Calu3 (cell line): Measurements from ENCODE around the gene C4orf54. TPM values are rescaled to one million over a fixed set of nuclear protein-coding genes. Genes with fewer than 3 reads are reported as not detected.

Experiments used
- BruUV-seq: library from RNA; stranded (reverse); fragments of 400-500 nt; replicated peaks from 2 replicates; lab custom pipeline; 2021; lab: Mats Ljungman, UMichigan
- CTCF ChIA-PET: fragments of 300-600 bp; sonication (Branson Sonifier 250); formaldehyde crosslinking; loops from one replicate; lab custom pipeline; 2022; ENCODE audit warnings: antibody characterized with exemption; lab: Charles Lee
- DNase-seq: peaks from one replicate; pipeline ENCODE4 v3.0.0; 2022
- H3K27ac Mint-ChIP-seq: one replicate; pipeline ENCODE4 v1.8.0; 2022; ENCODE audit warnings: mixed read lengths; ENCODE audit not compliant: unreplicated experiment
- H3K27me3 Mint-ChIP-seq: one replicate; pipeline ENCODE4 v1.8.0; 2022; ENCODE audit warnings: mixed read lengths; ENCODE audit not compliant: unreplicated experiment
- H3K36me3 Mint-ChIP-seq: one replicate; pipeline ENCODE4 v1.8.0; 2022; ENCODE audit warnings: mild to moderate bottlenecking, moderate library complexity, mixed read lengths; ENCODE audit not compliant: insufficient read depth, unreplicated experiment
- H3K4me1 Mint-ChIP-seq: one replicate; pipeline ENCODE4 v1.8.0; 2022; ENCODE audit warnings: mild to moderate bottlenecking, low read depth, mixed read lengths; ENCODE audit not compliant: unreplicated experiment
- H3K4me3 Mint-ChIP-seq: one replicate; pipeline ENCODE4 v1.8.0; 2022; ENCODE audit warnings: mild to moderate bottlenecking, low read depth, moderate library complexity, mixed read lengths; ENCODE audit not compliant: unreplicated experiment
- H3K9me3 Mint-ChIP-seq: one replicate; pipeline ENCODE4 v1.8.0; 2022; ENCODE audit warnings: low read depth, mixed read lengths; ENCODE audit not compliant: unreplicated experiment
- CTCF ChIP-seq: fragments of 200-600 bp; IDR thresholded peaks from one replicate; pipeline ENCODE4 v1.8.0; 2022; ENCODE audit warnings: antibody characterized with exemption; ENCODE audit not compliant: unreplicated experiment
- intact Hi-C: fragments of 100-400 bp; cut with micrococcal nuclease; formaldehyde crosslinking; loops from one replicate; pipeline ENCODE4 v1.10.0; 2022; ENCODE audit not compliant: unreplicated experiment
- total RNA-seq: library from RNA; stranded (reverse); gene quantifications from 2 replicates; pipeline ENCODE4 v1.2.3, GENCODE V29; 2022

Gene C4orf54
- total RNA-seq, 1 experiment from 2014 or later, result not detected

DNA sequence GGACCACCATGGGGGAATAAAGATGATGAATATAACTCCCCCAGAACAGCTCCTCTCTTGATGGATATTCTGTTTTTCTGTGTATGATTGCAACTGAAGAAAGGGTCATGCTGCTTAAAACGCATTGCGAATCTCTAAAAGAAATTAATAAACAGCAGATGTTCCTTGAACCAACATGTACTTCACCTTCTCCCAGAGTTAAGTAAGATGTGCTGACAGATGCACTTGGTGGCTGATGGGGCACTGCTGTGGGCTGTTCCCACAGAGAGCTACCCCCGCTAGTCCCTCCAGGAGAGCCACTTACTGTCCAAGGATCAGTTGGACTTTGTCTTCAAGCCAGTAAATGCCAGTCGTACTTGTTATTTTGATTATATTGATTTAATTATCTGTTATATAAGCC is 26.3 kb upstream of the C4orf54 start:
- no peak for TF ChIP-seq CTCF
- Mint-ChIP-seq H3K4me1 (peaks cover 7% of the 10 kb centered on the region), H3K27ac (no peak overlapping the region), H3K36me3 (no peaks in the 10 kb centered on the region), H3K9me3 (no peaks in the 10 kb centered on the region), H3K27me3 (no peaks in the 10 kb centered on the region), H3K4me3 (no peak overlapping the region)
- no peak for DNase-seq
- intact Hi-C loops, result no loop called here
- no TSS peak for BruUV-seq
- CTCF ChIA-PET, result no interaction called here

DNA sequence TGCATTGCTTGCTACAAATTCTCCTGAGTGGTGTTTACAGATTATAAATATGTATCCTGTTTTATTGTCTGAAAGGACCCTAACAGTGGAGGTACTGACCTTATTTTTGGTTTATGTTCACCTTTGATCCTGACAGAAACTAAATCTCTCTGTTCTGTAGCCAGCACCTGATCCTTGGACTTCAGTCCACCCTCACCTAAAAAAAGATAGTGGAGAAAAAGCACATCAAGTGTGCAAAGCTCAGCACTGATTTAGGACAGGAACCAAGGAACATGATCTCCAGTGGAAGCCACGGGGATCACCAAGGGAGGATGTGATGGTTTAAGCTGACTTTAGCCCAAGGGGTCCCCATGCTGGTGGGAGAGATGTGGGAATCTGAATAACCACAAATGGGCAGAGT is 22.3 kb upstream of the C4orf54 start:
- BruUV-seq, result no TSS peak
- Mint-ChIP-seq H3K27ac (no peak overlapping the region), H3K9me3 (no peaks in the 10 kb centered on the region), H3K4me3 (no peak overlapping the region), H3K27me3 (no peaks in the 10 kb centered on the region), H3K36me3 (no peaks in the 10 kb centered on the region), H3K4me1 (peaks cover 16% of the 10 kb centered on the region)
- intact Hi-C loops, result no loop called here
- TF ChIP-seq CTCF, result no peak
- CTCF ChIA-PET, result no interaction called here
- no peak for DNase-seq

DNA sequence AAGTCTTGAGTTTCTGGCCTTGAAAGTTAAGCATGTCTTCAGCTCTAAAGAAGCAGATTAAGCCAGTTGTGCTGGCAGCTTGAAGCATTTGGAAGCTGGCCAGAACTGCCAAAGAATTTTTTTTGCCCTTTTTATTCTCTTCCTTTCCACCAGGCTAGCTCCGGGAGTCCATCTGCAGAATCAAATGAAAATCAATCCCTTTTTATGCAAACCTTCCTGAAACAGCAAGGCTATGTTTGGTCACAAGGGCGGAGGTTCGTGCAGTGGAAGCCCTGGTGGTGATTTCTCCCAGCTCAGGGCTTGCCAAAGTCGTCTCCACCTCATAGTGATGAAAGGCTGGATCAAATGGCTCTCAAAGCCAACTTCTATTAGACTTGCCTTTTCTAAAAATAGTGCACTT is 21.6 kb upstream of the C4orf54 start:
- Mint-ChIP-seq H3K27me3 (no peaks in the 10 kb centered on the region), H3K9me3 (no peaks in the 10 kb centered on the region), H3K4me1 (peaks cover 16% of the 10 kb centered on the region), H3K27ac (no peak overlapping the region), H3K4me3 (no peak overlapping the region), H3K36me3 (no peaks in the 10 kb centered on the region)
- intact Hi-C loops, result no loop called here
- DNase-seq, result peak; percentile 12
- CTCF ChIA-PET, result no interaction called here
- no TSS peak for BruUV-seq
- no peak for TF ChIP-seq CTCF

DNA sequence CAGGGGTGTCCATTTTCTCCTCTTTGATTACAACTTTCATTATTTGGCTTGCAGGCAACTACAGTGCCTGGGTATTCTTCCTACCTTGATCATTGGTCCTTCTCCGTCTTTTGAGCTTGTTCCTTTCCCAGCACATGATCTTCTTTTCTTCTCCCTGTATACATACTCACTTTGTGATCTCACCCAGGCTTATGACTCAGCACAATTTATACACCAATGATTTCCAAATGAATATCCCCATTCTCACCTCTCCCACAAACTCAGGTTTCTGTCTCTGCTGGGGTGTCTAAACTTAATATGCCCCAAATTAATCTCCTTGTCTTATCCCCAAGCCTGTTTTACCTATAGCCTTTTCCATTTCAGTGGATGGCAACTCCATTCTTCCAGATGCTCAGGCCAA is 19.5 kb upstream of the C4orf54 start:
- H3K27me3 Mint-ChIP-seq, result no peaks in the 10 kb centered on the region
- no TSS peak for BruUV-seq

More for the DNA sequence above, 19.5 kb upstream of the C4orf54 start:
- Mint-ChIP-seq H3K36me3 (no peaks in the 10 kb centered on the region), H3K4me1 (peaks cover 16% of the 10 kb centered on the region), H3K27ac (no peak overlapping the region), H3K4me3 (no peak overlapping the region), H3K9me3 (peaks cover 14% of the 10 kb centered on the region)
- TF ChIP-seq CTCF, result no peak
- intact Hi-C loops, result no loop called here
- no peak for DNase-seq
- CTCF ChIA-PET, result no interaction called here
